ENCODE measurements around the gene ESYT2.

ESYT2 gene

GRCh38 chr7:158766570-158767281 lies 62.6 kb downstream of the ESYT2 start:
- DNase-seq (ENCODE audit: low read depth in 2 of 2): no peak

- no peak for DNase-seq (ENCODE audit: low read depth in 2 of 2)
Observed at GRCh38 chr7:158765020-158765419, 64.3 kb downstream of the ESYT2 start.

- no peak for DNase-seq (ENCODE audit: low read depth in 2 of 2)
Observed at GRCh38 chr7:158763454-158764033, 65.8 kb downstream of the ESYT2 start.

- no peak for DNase-seq (ENCODE audit: low read depth in 2 of 2)
Observed at GRCh38 chr7:158761945-158762344, 67.4 kb downstream of the ESYT2 start.

- DNase-seq (ENCODE audit: low read depth in 2 of 2): no peak
Observed at GRCh38 chr7:158760936-158761335, 68.4 kb downstream of the ESYT2 start.

- DNase-seq (ENCODE audit: low read depth in 2 of 2): no peak
Observed at GRCh38 chr7:158760445-158760764, 68.9 kb downstream of the ESYT2 start.

GRCh38 chr7:158759749-158760444 lies 69.4 kb downstream of the ESYT2 start:
- no peak for DNase-seq (ENCODE audit: low read depth in 2 of 2)

- DNase-seq (ENCODE audit: low read depth in 2 of 2): no peak
Observed at GRCh38 chr7:158759245-158759614, 70.1 kb downstream of the ESYT2 start.

GRCh38 chr7:158758586-158759244 lies 70.6 kb downstream of the ESYT2 start:
- no peak for DNase-seq (ENCODE audit: low read depth in 2 of 2)

GRCh38 chr7:158757404-158757989 lies 71.8 kb downstream of the ESYT2 start:
- DNase-seq (ENCODE audit: low read depth in 2 of 2): no peak

GRCh38 chr7:158754746-158755444 lies 74.4 kb downstream of the ESYT2 start:
- DNase-seq (ENCODE audit: low read depth in 2 of 2): no peak

- DNase-seq (ENCODE audit: low read depth in 2 of 2): no peak
Observed at GRCh38 chr7:158753900-158754299, 75.4 kb downstream of the ESYT2 start.

- DNase-seq (ENCODE audit: low read depth in 2 of 2): no peak
Observed at GRCh38 chr7:158751751-158752150, 77.6 kb downstream of the ESYT2 start.

- DNase-seq (ENCODE audit: low read depth in 2 of 2): no peak
Observed at GRCh38 chr7:158751199-158751598, 78.1 kb downstream of the ESYT2 start.

GRCh38 chr7:158750702-158751101 lies 78.6 kb downstream of the ESYT2 start:
- DNase-seq (ENCODE audit: low read depth in 2 of 2): no peak

GRCh38 chr7:158749396-158749795 lies 79.9 kb downstream of the ESYT2 start:
- DNase-seq (ENCODE audit: low read depth in 2 of 2): no peak

GRCh38 chr7:158748335-158748734 lies 81.0 kb downstream of the ESYT2 start:
- DNase-seq (ENCODE audit: low read depth in 2 of 2): no peak

GRCh38 chr7:158747408-158747807 lies 81.9 kb downstream of the ESYT2 start:
- no peak for DNase-seq (ENCODE audit: low read depth in 2 of 2)

GRCh38 chr7:158746957-158747356 lies 82.4 kb downstream of the ESYT2 start:
- no peak for DNase-seq (ENCODE audit: low read depth in 2 of 2)

GRCh38 chr7:158745057-158745715 lies 84.1 kb downstream of the ESYT2 start:
- no peak for DNase-seq (ENCODE audit: low read depth in 2 of 2)

- DNase-seq (ENCODE audit: low read depth in 2 of 2): no peak
Observed at GRCh38 chr7:158744070-158744469, 85.2 kb downstream of the ESYT2 start.

Measured in stimulated activated CD8-positive, alpha-beta memory T cell treated with anti-CD3 and anti-CD28 coated beads, Interleukin-7, amount 100 ng/mL, for 4 hours (primary cell).